HEK293 (cell line): Measurements from ENCODE around the gene LAD1.

Source experiments
- IKZF3 ChIP-seq: fragments of 450-650 bp; IDR thresholded peaks from 2 replicates; pipeline ENCODE4 v1.5.0; 2018; ENCODE audit warnings: missing biosample characterization, mild to moderate bottlenecking, missing genetic modification characterization, moderate library complexity
- SETDB1 ChIP-seq: IDR thresholded peaks from one replicate; pipeline ENCODE4 v1.6.1; 2017; ENCODE audit warnings: mild to moderate bottlenecking, low read length, moderate library complexity, mixed read lengths; ENCODE audit not compliant: insufficient read length
- SP2 ChIP-seq: fragments of 450-650 bp; formaldehyde crosslinking; IDR thresholded peaks from 2 replicates; pipeline ENCODE4 v1.5.1; 2016; ENCODE audit warnings: missing biosample characterization, missing genetic modification characterization
- SP3 ChIP-seq: fragments of 450-650 bp; formaldehyde crosslinking; IDR thresholded peaks from 2 replicates; pipeline ENCODE4 v1.5.1; 2016; ENCODE audit warnings: missing biosample characterization, missing genetic modification characterization
- ZNF138 ChIP-seq: fragments of 450-650 bp; formaldehyde crosslinking; IDR thresholded peaks from 2 replicates; pipeline ENCODE4 v1.5.1; 2016; ENCODE audit warnings: missing biosample characterization, missing genetic modification characterization, borderline replicate concordance
- ZNF2 ChIP-seq: fragments of 450-650 bp; formaldehyde crosslinking; IDR thresholded peaks from 2 replicates; pipeline ENCODE4 v1.5.1; 2016; ENCODE audit warnings: missing biosample characterization, missing genetic modification characterization
- ZNF274 ChIP-seq, 2 experiments: fragments of 200-500 bp in 1 of 2; fragments of 450-650 bp in 1 of 2; sonication (Bioruptor generic) in 1 of 2; formaldehyde crosslinking in 1 of 2; IDR thresholded peaks; 2 replicates each; pipeline versions ENCODE4 v1.5.1 to v1.6.1; 2014 to 2016; ENCODE audit warnings: borderline replicate concordance in 1 of 2, inconsistent platforms in 1 of 2, low read length in 1 of 2, missing biosample characterization in 1 of 2, missing genetic modification characterization in 1 of 2
- ZNF501 ChIP-seq: fragments of 450-650 bp; formaldehyde crosslinking; IDR thresholded peaks from 2 replicates; pipeline ENCODE4 v1.5.1; 2016; ENCODE audit warnings: missing biosample characterization, missing genetic modification characterization
- ZNF585B ChIP-seq: fragments of 450-650 bp; formaldehyde crosslinking; IDR thresholded peaks from 2 replicates; pipeline ENCODE4 v1.5.1; 2016; ENCODE audit warnings: missing biosample characterization, missing genetic modification characterization
- ZNF747 ChIP-seq: fragments of 450-650 bp; formaldehyde crosslinking; IDR thresholded peaks from 2 replicates; pipeline ENCODE4 v1.5.1; 2016; ENCODE audit warnings: missing biosample characterization, missing genetic modification characterization
- TF ChIP-seq, protein P1 (sequence below): fragments of 450-650 bp; IDR thresholded peaks from 2 replicates; pipeline ENCODE4 v1.5.1; 2018; ENCODE audit warnings: missing biosample characterization, mild to moderate bottlenecking, missing genetic modification characterization
- TF ChIP-seq, protein P2 (sequence below): fragments of 450-650 bp; formaldehyde crosslinking; IDR thresholded peaks from 2 replicates; pipeline ENCODE4 v1.5.1; 2016; ENCODE audit warnings: missing biosample characterization, missing genetic modification characterization
- TF ChIP-seq, protein P3 (sequence below): fragments of 450-650 bp; formaldehyde crosslinking; conservative IDR thresholded peaks from 2 replicates; pipeline ENCODE4 v1.5.1; 2016; ENCODE audit warnings: low read depth, missing biosample characterization, missing genetic modification characterization

DNA sequence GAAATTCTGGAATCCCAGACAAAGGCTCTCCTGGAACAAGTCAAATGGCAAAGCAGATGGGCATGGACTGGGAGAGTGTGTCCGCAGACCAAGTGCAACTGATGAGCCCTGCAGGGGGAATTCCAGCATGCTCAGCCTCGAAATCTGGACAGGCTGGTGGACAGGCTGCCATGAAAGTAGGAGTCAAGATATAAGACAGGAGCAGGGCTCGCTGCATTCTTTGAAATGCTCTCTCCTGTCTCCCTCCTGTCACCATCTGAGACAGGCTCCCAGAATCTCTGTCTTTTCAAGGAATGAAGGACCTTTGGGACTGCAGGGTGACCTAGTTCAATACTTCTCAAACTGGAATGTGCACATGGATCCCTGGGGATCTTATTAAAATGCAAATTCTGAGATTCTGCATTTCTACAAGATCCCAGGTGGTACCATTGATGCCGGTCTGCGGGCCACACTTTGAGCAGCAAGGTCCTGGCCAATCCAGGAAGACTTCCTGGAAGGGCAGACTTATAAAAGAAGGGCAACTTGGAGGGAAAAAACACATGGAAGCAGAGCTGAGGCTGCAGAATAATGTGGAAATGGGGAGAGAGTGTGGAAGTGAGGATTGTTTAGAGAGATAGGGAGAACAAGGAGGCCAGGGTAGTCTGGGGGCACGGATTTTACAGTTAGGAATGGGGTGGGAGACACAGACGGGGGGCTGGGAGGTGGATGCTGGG, 51.5 kb downstream of the LAD1 start:
- TF ChIP-seq, protein P1, sequence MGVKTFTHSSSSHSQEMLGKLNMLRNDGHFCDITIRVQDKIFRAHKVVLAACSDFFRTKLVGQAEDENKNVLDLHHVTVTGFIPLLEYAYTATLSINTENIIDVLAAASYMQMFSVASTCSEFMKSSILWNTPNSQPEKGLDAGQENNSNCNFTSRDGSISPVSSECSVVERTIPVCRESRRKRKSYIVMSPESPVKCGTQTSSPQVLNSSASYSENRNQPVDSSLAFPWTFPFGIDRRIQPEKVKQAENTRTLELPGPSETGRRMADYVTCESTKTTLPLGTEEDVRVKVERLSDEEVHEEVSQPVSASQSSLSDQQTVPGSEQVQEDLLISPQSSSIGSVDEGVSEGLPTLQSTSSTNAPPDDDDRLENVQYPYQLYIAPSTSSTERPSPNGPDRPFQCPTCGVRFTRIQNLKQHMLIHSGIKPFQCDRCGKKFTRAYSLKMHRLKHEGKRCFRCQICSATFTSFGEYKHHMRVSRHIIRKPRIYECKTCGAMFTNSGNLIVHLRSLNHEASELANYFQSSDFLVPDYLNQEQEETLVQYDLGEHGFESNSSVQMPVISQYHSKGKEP = no peak
- TF ChIP-seq, protein P2, sequence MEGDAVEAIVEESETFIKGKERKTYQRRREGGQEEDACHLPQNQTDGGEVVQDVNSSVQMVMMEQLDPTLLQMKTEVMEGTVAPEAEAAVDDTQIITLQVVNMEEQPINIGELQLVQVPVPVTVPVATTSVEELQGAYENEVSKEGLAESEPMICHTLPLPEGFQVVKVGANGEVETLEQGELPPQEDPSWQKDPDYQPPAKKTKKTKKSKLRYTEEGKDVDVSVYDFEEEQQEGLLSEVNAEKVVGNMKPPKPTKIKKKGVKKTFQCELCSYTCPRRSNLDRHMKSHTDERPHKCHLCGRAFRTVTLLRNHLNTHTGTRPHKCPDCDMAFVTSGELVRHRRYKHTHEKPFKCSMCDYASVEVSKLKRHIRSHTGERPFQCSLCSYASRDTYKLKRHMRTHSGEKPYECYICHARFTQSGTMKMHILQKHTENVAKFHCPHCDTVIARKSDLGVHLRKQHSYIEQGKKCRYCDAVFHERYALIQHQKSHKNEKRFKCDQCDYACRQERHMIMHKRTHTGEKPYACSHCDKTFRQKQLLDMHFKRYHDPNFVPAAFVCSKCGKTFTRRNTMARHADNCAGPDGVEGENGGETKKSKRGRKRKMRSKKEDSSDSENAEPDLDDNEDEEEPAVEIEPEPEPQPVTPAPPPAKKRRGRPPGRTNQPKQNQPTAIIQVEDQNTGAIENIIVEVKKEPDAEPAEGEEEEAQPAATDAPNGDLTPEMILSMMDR (tag by site-specific recombination) = no peak
- no peak for TF ChIP-seq SP3 (tag by site-specific recombination)
- TF ChIP-seq ZNF585B (tag by site-specific recombination) = no peak
- TF ChIP-seq ZNF274 (IDR thresholded peaks at IDR 0.05; ENCODE audit: low read length) = no peak
- TF ChIP-seq ZNF274 (tag by site-specific recombination; IDR thresholded peaks at IDR 0.05; ENCODE audit: borderline replicate concordance) = no peak
- no peak for TF ChIP-seq ZNF138 (tag by site-specific recombination)
- no peak for TF ChIP-seq ZNF2 (tag by site-specific recombination)
- TF ChIP-seq SETDB1 = no peak
- TF ChIP-seq SP2 (tag by site-specific recombination) = no peak
- TF ChIP-seq, protein P3, sequence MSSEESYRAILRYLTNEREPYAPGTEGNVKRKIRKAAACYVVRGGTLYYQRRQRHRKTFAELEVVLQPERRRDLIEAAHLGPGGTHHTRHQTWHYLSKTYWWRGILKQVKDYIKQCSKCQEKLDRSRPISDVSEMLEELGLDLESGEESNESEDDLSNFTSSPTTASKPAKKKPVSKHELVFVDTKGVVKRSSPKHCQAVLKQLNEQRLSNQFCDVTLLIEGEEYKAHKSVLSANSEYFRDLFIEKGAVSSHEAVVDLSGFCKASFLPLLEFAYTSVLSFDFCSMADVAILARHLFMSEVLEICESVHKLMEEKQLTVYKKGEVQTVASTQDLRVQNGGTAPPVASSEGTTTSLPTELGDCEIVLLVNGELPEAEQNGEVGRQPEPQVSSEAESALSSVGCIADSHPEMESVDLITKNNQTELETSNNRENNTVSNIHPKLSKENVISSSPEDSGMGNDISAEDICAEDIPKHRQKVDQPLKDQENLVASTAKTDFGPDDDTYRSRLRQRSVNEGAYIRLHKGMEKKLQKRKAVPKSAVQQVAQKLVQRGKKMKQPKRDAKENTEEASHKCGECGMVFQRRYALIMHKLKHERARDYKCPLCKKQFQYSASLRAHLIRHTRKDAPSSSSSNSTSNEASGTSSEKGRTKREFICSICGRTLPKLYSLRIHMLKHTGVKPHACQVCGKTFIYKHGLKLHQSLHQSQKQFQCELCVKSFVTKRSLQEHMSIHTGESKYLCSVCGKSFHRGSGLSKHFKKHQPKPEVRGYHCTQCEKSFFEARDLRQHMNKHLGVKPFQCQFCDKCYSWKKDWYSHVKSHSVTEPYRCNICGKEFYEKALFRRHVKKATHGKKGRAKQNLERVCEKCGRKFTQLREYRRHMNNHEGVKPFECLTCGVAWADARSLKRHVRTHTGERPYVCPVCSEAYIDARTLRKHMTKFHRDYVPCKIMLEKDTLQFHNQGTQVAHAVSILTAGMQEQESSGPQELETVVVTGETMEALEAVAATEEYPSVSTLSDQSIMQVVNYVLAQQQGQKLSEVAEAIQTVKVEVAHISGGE (tag by site-specific recombination) = no peak
- no peak for TF ChIP-seq IKZF3
- TF ChIP-seq ZNF747 (tag by site-specific recombination) = no peak
- TF ChIP-seq ZNF501 (tag by site-specific recombination) = no peak
